Putamen (tissue), 1 donor: ENCODE results near the gene LRP1-AS.

Source experiments
- DNase-seq: peaks from one replicate; pipeline ENCODE4 v3.0.0-alpha.2; 2016; ENCODE audit warnings: low spot score

Gene LRP1-AS

DNA sequence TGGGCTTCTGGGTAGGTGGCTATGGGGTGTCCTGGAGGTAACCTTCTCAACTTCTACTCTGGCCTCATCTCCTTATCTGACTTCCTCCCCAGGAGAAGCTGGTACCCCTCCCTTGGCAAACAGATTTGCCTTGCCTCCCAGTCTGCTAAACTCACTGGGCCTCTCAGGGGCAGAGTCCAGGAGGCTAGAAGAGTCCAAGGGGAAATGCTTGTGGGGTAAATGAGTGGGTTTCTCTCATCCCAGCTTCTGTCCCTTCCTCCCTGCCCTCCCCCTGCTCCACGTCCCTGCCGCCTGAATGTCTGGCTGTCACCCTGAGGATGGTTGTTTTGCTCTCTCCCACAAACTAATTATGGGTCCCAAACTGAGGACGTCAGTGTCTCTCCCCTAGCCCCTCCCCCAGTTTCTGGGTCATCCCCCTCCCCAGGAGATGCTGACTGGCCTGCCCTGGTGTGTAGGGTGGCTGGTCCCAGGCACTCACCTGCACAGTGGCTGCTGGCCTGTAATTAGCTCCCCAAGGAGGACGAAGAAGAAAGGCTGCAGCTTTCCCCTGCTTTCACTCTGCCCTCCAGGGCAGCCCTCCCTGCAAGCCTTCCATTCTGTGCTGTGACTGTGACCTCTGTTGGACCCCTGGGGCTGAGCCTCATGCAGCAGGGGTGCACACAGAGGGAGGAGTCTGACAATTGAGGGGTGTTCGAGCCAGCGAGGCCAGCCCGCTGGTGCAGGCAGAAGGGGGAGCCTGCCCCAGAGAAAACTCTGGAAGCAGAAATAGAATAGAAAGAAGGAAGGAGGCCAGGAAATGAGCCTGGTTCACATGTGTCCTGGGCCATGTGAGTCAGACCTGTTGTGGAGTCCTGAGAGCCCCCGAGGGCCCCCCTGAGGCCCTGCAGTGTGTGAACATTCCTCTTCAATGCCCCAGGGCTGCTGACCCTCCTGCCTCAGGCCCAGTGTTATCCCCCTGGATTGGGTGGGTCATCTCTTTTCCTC lies at the start of gene LRP1-AS:
TSS of gene LRP1-AS (minus strand) at position 659 of the 984 bp plus-strand sequence.
- no peak for DNase-seq

DNA sequence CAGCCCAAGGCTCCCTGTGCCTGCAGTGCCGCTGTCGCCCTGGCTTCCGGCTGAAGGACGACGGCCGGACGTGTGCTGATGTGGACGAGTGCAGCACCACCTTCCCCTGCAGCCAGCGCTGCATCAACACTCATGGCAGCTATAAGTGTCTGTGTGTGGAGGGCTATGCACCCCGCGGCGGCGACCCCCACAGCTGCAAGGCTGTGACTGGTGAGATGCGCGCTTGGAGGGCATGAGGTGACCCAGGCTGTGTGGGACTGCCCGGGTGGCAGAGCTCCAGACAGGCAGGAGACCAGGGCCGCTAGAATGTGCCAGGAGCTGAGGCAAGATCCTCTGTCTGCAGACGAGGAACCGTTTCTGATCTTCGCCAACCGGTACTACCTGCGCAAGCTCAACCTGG lies 49.5 kb upstream of the LRP1-AS start:
- no peak for DNase-seq

DNA sequence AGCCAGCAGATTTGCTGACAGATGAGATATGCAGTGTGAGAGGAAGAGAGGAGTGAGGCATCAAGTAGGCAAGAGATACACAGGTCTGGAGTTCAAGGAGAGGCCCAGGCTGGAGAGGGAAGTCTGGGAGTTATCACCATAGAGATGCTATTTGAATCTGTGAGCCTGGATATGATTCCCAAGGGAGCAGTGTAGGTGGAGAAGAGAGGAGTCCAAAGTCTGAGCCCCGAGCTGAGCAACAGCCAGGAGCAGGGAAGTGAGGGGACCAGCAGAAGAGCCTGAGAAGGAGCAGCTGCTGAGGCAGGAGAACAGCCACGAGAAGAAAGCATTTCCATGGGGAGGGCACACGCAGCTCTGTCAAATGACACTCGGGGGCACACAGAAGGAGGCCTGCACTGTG lies 49.0 kb upstream of the LRP1-AS start:
- no peak for DNase-seq

- DNase-seq = no peak
Measured at GRCh38 chr12:57195611-57196371, 48.4 kb upstream of the LRP1-AS start.

GRCh38 chr12:57195186-57195585 lies 47.8 kb upstream of the LRP1-AS start:
- DNase-seq = no peak

DNA sequence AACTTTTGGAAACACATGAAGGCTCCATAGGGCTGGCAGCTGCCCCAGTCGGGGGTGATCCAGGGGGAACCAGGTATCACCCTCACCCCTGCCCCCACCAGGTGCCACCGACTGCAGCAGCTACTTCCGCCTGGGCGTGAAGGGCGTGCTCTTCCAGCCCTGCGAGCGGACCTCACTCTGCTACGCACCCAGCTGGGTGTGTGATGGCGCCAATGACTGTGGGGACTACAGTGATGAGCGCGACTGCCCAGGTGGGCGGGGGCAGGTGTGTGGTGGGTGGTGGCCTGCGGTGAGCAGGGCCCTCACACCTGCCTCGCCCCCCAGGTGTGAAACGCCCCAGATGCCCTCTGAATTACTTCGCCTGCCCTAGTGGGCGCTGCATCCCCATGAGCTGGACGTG lies 46.8 kb upstream of the LRP1-AS start:
- no peak for DNase-seq

DNA sequence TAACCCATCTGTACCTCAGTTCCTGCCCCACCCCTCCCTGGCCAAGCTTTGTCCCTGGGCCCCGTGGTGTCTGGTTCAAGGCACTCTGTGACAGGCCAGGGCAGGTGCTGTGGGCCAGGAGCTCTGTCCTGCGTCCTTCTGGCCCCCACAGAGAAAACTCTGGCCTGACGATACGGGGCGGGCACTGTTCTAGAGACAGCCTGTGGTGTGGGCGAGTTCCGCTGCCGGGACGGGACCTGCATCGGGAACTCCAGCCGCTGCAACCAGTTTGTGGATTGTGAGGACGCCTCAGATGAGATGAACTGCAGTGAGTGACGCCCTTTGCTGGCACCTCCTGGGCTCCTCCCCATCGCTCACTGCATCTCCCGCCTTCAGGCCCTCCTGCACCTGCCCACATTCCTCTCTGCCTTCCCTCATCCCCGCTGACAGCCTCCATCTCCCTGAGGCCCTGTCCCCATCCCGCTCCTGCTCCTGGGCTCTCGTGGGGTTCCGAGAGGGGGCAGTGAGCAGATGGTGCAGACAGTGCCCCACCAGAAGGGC lies 46.4 kb upstream of the LRP1-AS start:
- DNase-seq = no peak

GRCh38 chr12:57192920-57193319 lies 45.5 kb upstream of the LRP1-AS start:
- no peak for DNase-seq

GRCh38 chr12:57191410-57191809 lies 44.0 kb upstream of the LRP1-AS start:
- no peak for DNase-seq

DNA sequence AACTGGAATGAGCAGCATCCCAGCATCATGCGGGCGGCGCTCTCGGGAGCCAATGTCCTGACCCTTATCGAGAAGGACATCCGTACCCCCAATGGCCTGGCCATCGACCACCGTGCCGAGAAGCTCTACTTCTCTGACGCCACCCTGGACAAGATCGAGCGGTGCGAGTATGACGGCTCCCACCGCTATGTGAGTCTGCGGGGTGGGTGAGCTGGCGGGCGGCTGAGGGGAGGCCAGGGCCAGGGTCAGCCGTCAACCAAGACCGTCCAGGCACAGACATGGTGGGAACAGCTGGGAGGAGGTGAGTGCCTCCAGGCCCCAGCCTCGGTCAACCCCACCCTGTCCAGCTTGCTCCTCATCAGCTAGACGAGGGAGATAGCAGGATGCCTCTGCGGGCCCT lies 43.4 kb upstream of the LRP1-AS start:
- DNase-seq = no peak

GRCh38 chr12:57190037-57190436 lies 42.6 kb upstream of the LRP1-AS start:
- no peak for DNase-seq

GRCh38 chr12:57188090-57188425 lies 40.6 kb upstream of the LRP1-AS start:
- DNase-seq = no peak

GRCh38 chr12:57187222-57188089 lies 40.0 kb upstream of the LRP1-AS start:
- DNase-seq = no peak

- DNase-seq = no peak
Measured at GRCh38 chr12:57185906-57186508, 38.6 kb upstream of the LRP1-AS start.

DNA sequence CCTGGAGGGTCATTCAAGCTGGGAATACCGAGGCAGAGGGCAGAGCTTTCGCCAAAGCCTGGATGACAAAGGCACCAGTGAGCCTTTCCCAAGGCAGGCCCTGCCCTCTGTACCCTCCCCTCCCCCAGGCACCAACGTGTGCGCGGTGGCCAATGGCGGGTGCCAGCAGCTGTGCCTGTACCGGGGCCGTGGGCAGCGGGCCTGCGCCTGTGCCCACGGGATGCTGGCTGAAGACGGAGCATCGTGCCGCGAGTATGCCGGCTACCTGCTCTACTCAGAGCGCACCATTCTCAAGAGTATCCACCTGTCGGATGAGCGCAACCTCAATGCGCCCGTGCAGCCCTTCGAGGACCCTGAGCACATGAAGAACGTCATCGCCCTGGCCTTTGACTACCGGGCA lies 38.0 kb upstream of the LRP1-AS start:
- DNase-seq = no peak

GRCh38 chr12:57183939-57184725 lies 36.7 kb upstream of the LRP1-AS start:
- no peak for DNase-seq

DNA sequence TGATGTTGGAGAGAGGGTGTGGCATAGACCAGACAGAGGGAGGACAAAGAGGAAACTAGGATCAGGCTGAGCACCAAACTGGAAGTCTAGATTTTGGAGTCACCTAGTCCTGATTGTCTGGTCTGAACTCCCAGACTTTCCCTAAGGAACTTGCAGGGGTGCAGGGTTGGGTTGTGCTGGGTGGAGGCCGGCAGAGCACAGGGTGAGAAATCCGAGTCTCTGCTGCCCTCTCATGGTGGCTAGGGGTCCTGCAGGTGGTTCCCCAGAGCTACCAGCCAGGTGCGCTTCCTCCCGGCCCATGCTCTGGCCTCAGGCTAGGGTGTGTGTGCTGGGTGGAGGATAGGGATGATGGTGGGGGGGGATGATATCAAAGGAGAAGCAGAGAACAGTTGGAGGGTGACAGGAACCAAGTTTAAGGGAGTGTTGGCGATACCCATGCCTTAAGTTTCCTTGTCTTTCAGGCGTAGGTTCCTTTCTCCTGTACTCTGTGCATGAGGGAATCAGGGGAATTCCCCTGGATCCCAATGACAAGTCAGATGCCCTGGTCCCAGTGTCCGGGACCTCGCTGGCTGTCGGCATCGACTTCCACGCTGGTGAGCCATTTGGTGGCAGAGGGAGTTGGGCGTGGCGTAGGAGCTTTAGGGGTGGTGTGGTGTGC lies 35.6 kb upstream of the LRP1-AS start:
- peak; percentile 52 for DNase-seq

GRCh38 chr12:57181561-57182155 lies 34.2 kb upstream of the LRP1-AS start:
- DNase-seq = no peak

DNA sequence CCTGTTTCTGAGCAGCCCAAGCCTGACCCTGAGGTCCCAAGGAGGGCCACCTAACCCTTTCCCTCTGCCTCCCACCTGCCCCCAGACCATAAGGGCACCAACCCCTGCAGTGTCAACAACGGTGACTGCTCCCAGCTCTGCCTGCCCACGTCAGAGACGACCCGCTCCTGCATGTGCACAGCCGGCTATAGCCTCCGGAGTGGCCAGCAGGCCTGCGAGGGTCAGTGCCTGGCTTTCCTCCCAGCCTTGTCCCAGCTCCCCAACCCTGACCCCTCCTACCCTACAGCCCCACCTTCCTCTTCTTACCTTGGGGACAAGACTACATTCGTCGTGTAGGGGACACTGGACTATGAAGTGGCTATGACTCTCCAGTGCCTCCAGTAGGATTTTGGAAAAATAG lies 33.7 kb upstream of the LRP1-AS start:
- DNase-seq = no peak
